Neural cell (in vitro differentiated cells): Measurements from ENCODE around the gene MB21D2.

Experiments
- EZH2 ChIP-seq: fragments of 200-600, 300-800 bp; shearing (Covaris generic), sonication (generic); IDR thresholded peaks from 2 replicates; pipeline ENCODE4 v1.6.1; 2014; ENCODE audit warnings: antibody characterized with exemption, low read length, borderline replicate concordance, mild to moderate bottlenecking; ENCODE audit not compliant: insufficient read depth, poor library complexity, severe bottlenecking
- SMC3 ChIP-seq: fragments of 450-650 bp; conservative IDR thresholded peaks from 2 replicates; pipeline ENCODE4 v1.6.1; 2014; ENCODE audit warnings: antibody characterized with exemption, mild to moderate bottlenecking, moderate library complexity; ENCODE audit not compliant: poor library complexity
- TF ChIP-seq, protein P1 (sequence below): fragments of 450-650 bp; IDR thresholded peaks from 2 replicates; pipeline ENCODE4 v1.5.1; 2014; ENCODE audit warnings: antibody characterized with exemption, mild to moderate bottlenecking, moderate library complexity; ENCODE audit not compliant: poor library complexity, severe bottlenecking
- TF ChIP-seq, protein P2 (sequence below): IDR thresholded peaks from 2 replicates; pipeline ENCODE4 v1.6.1; 2012; ENCODE audit warnings: borderline replicate concordance

GRCh38 chr3:192933259-192933658 is 15.6 kb upstream of the MB21D2 start:
- TF ChIP-seq EZH2 (no peak), SMC3 (no peak)
- TF ChIP-seq, protein P1, sequence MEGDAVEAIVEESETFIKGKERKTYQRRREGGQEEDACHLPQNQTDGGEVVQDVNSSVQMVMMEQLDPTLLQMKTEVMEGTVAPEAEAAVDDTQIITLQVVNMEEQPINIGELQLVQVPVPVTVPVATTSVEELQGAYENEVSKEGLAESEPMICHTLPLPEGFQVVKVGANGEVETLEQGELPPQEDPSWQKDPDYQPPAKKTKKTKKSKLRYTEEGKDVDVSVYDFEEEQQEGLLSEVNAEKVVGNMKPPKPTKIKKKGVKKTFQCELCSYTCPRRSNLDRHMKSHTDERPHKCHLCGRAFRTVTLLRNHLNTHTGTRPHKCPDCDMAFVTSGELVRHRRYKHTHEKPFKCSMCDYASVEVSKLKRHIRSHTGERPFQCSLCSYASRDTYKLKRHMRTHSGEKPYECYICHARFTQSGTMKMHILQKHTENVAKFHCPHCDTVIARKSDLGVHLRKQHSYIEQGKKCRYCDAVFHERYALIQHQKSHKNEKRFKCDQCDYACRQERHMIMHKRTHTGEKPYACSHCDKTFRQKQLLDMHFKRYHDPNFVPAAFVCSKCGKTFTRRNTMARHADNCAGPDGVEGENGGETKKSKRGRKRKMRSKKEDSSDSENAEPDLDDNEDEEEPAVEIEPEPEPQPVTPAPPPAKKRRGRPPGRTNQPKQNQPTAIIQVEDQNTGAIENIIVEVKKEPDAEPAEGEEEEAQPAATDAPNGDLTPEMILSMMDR, result no peak
- TF ChIP-seq, protein P2, sequence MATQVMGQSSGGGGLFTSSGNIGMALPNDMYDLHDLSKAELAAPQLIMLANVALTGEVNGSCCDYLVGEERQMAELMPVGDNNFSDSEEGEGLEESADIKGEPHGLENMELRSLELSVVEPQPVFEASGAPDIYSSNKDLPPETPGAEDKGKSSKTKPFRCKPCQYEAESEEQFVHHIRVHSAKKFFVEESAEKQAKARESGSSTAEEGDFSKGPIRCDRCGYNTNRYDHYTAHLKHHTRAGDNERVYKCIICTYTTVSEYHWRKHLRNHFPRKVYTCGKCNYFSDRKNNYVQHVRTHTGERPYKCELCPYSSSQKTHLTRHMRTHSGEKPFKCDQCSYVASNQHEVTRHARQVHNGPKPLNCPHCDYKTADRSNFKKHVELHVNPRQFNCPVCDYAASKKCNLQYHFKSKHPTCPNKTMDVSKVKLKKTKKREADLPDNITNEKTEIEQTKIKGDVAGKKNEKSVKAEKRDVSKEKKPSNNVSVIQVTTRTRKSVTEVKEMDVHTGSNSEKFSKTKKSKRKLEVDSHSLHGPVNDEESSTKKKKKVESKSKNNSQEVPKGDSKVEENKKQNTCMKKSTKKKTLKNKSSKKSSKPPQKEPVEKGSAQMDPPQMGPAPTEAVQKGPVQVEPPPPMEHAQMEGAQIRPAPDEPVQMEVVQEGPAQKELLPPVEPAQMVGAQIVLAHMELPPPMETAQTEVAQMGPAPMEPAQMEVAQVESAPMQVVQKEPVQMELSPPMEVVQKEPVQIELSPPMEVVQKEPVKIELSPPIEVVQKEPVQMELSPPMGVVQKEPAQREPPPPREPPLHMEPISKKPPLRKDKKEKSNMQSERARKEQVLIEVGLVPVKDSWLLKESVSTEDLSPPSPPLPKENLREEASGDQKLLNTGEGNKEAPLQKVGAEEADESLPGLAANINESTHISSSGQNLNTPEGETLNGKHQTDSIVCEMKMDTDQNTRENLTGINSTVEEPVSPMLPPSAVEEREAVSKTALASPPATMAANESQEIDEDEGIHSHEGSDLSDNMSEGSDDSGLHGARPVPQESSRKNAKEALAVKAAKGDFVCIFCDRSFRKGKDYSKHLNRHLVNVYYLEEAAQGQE, result no peak
